ENCODE data around the gene BTF3L4.
"Not testable (repeated sequence)": the region's sequence is repeated elsewhere in the genome, so short reads cannot be mapped to it uniquely, and the experiment has no call there.

The BTF3L4 gene

GRCh38 chr1:52070704-52071103 lies 14.6 kb downstream of the BTF3L4 start:
- Mint-ChIP-seq H3K4me3 (no peak overlapping the region), H3K36me3 (ENCODE audit: low read depth) (peaks cover 49% of the 10 kb centered on the region), H3K9me3 (no peaks in the 10 kb centered on the region), H3K27me3 (no peaks in the 10 kb centered on the region), H3K4me1 (ENCODE audit: low read depth) (peaks cover 10% of the 10 kb centered on the region), H3K27ac (no peak overlapping the region)

- H3K9me3 Mint-ChIP-seq: no peaks in the 10 kb centered on the region
- H3K4me1 Mint-ChIP-seq (ENCODE audit: low read depth): peaks cover 10% of the 10 kb centered on the region
- peaks cover 38% of the 10 kb centered on the region for H3K36me3 Mint-ChIP-seq (ENCODE audit: low read depth)
- no peak overlapping the region for H3K27ac Mint-ChIP-seq
- H3K27me3 Mint-ChIP-seq: no peaks in the 10 kb centered on the region
- no peak overlapping the region for H3K4me3 Mint-ChIP-seq
Observed at GRCh38 chr1:52072291-52072690, 16.2 kb downstream of the BTF3L4 start.

GRCh38 chr1:52077277-52077676 lies 21.2 kb downstream of the BTF3L4 start:
- not testable (repeated sequence) for H3K4me1 Mint-ChIP-seq (ENCODE audit: low read depth); H3K27me3 Mint-ChIP-seq; H3K27ac Mint-ChIP-seq; H3K4me3 Mint-ChIP-seq; H3K9me3 Mint-ChIP-seq
- peaks cover 17% of the 10 kb centered on the region for H3K36me3 Mint-ChIP-seq (ENCODE audit: low read depth)

- H3K27ac Mint-ChIP-seq: no peak overlapping the region
- H3K9me3 Mint-ChIP-seq: no peaks in the 10 kb centered on the region
- no peak overlapping the region for H3K4me3 Mint-ChIP-seq
- H3K27me3 Mint-ChIP-seq: no peaks in the 10 kb centered on the region
- peaks cover 6% of the 10 kb centered on the region for H3K4me1 Mint-ChIP-seq (ENCODE audit: low read depth)
- H3K36me3 Mint-ChIP-seq (ENCODE audit: low read depth): peaks cover 13% of the 10 kb centered on the region
Observed at GRCh38 chr1:52080014-52080415, 23.9 kb downstream of the BTF3L4 start.

DNA sequence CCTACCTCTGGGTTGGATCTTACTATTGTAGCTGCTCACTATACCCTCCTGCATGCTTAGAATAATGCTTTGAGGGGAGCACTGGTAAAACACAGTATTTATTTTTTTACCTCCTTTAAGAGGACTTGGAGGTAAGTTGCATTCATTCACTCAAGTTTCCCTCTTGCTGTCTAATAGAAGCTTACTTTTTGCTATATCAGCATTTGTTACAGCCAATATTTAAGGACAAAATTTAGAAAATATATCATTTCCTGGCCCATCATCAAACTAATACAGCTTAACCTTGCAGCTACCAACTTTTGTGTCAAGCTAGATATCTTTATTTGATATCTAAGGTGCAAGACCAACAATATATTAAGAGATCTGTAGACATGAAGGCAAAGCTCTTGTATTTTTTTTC lies 31.8 kb downstream of the BTF3L4 start:
- H3K9me3 Mint-ChIP-seq; H3K4me1 Mint-ChIP-seq (ENCODE audit: low read depth); H3K27me3 Mint-ChIP-seq; H3K27ac Mint-ChIP-seq; H3K4me3 Mint-ChIP-seq: not testable (repeated sequence)
- H3K36me3 Mint-ChIP-seq (ENCODE audit: low read depth): peaks cover 55% of the 10 kb centered on the region

DNA sequence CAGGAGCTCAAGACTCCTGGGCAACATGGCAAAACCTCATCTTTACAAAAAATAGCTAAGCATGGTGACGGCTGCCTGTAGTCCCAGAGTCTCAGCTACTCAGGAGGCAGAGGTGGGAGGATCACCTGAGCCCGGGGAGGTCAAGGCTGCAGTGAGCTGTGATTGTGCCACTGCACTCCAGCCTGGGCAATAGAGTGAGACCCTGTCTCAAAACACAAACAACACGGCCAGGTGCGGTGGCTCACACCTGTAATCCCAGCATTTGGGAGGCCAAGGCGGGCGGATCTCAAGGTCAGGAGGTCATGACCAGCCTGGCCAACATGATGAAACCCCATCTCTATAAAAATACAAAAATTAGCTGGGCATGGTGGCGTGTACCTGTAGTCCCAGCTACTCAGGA lies 38.2 kb downstream of the BTF3L4 start:
- not testable (repeated sequence) for H3K4me1 Mint-ChIP-seq (ENCODE audit: low read depth); H3K4me3 Mint-ChIP-seq; H3K9me3 Mint-ChIP-seq; H3K27ac Mint-ChIP-seq; H3K27me3 Mint-ChIP-seq
- peaks cover 22% of the 10 kb centered on the region for H3K36me3 Mint-ChIP-seq (ENCODE audit: low read depth)

DNA sequence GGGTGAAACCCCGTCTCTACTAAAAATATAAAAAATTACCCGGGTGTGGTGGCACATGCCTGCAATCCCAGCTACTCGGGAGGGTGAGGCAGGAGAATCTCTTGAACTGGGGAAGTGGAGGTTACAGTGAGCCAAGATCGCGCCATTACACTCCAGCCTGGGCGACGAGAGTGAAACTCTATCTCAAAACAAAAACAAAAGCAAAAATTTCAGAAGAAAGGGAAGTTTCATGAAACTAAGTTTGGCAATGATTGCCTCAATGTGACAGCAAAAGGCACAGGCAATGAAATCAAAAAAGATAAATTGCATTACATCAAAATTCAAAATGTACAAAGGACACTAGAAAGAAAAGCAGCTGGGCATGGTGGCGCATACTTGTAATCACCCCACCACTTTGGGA lies 40.1 kb downstream of the BTF3L4 start:
- no peak overlapping the region for H3K4me3 Mint-ChIP-seq
- no peaks in the 10 kb centered on the region for H3K27me3 Mint-ChIP-seq
- H3K4me1 Mint-ChIP-seq (ENCODE audit: low read depth): no peaks in the 10 kb centered on the region
- no peaks in the 10 kb centered on the region for H3K9me3 Mint-ChIP-seq
- H3K36me3 Mint-ChIP-seq (ENCODE audit: low read depth): peaks cover 3% of the 10 kb centered on the region
- H3K27ac Mint-ChIP-seq: no peak overlapping the region

GRCh38 chr1:52098139-52098871 lies 42.2 kb downstream of the BTF3L4 start:
- Mint-ChIP-seq H3K27ac (no peak overlapping the region), H3K4me3 (no peak overlapping the region), H3K9me3 (no peaks in the 10 kb centered on the region), H3K4me1 (ENCODE audit: low read depth) (peaks cover 7% of the 10 kb centered on the region), H3K27me3 (no peaks in the 10 kb centered on the region), H3K36me3 (ENCODE audit: low read depth) (no peaks in the 10 kb centered on the region)

- H3K36me3 Mint-ChIP-seq (ENCODE audit: low read depth): no peaks in the 10 kb centered on the region
- no peaks in the 10 kb centered on the region for H3K27me3 Mint-ChIP-seq
- no peaks in the 10 kb centered on the region for H3K9me3 Mint-ChIP-seq
- no peak overlapping the region for H3K27ac Mint-ChIP-seq
- H3K4me1 Mint-ChIP-seq (ENCODE audit: low read depth): peaks cover 7% of the 10 kb centered on the region
- H3K4me3 Mint-ChIP-seq: no peak overlapping the region
Observed at GRCh38 chr1:52102336-52103013, 46.4 kb downstream of the BTF3L4 start.

- Mint-ChIP-seq H3K36me3 (ENCODE audit: low read depth) (no peaks in the 10 kb centered on the region), H3K27me3 (no peaks in the 10 kb centered on the region), H3K4me1 (ENCODE audit: low read depth) (no peaks in the 10 kb centered on the region), H3K9me3 (no peaks in the 10 kb centered on the region), H3K4me3 (no peak overlapping the region), H3K27ac (no peak overlapping the region)
Observed at GRCh38 chr1:52111492-52111891, 55.4 kb downstream of the BTF3L4 start.

DNA sequence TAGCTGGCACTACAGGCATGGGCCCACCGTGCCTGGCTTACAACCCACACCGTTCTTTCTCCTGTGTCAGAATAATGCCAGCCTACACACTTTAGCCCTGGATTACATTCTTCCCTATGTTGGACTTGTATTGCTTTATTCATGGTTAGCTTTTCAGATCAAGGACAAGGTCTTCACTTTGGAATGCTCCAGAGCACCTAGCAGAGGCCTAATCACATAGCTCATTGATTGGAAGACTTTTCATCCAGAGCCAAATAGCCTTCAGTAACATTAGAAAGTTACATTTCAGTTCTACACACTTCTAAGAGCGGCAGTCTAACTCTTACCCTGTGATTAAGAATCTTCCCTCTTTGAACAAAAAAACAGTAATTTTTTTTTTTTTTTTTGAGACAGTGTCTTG lies 56.4 kb downstream of the BTF3L4 start:
- Mint-ChIP-seq H3K36me3 (ENCODE audit: low read depth) (no peaks in the 10 kb centered on the region), H3K9me3 (no peaks in the 10 kb centered on the region), H3K27ac (no peak overlapping the region), H3K4me1 (ENCODE audit: low read depth) (no peaks in the 10 kb centered on the region), H3K4me3 (no peak overlapping the region), H3K27me3 (no peaks in the 10 kb centered on the region)

DNA sequence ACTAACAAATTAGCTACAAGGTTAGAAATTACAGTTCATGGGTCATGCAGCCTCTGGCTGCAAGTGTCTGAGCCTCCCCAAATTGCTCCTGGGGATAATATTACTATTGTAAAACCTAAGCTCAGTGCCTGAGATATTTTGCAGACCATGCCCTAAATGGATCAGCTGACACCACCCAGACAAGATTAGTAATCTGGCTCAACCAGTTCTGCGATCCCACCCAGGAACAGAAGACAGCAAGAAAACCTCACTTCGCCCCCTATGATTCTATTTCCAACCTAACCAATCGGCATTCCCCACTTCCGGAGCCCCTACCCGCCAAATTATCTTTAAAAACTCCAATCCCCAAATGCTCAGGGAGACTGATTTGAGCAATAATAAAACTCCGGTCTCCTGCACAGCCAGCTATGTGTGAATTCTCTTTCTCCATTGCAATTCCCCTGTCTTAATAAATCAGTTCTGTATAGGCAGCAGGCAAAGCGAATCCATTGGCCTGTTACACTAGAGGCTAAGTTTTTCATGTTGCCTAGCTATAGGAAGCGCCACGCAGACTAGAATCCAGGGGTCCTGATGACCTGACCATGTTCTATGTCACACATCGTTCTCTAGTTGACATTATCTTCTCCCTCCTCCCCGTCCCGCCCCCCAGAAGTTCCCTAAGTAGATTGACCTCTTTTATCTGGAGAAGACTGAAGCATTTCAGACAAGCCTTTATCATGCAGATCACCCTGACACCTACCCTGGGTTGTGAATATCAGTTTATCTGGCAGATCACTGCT lies 63.4 kb downstream of the BTF3L4 start:
- H3K27me3 Mint-ChIP-seq: peaks cover 3% of the 10 kb centered on the region
- no peaks in the 10 kb centered on the region for H3K36me3 Mint-ChIP-seq (ENCODE audit: low read depth)
- no peaks in the 10 kb centered on the region for H3K4me1 Mint-ChIP-seq (ENCODE audit: low read depth)
- no peak overlapping the region for H3K27ac Mint-ChIP-seq
- no peaks in the 10 kb centered on the region for H3K9me3 Mint-ChIP-seq
- H3K4me3 Mint-ChIP-seq: no peak overlapping the region

DNA sequence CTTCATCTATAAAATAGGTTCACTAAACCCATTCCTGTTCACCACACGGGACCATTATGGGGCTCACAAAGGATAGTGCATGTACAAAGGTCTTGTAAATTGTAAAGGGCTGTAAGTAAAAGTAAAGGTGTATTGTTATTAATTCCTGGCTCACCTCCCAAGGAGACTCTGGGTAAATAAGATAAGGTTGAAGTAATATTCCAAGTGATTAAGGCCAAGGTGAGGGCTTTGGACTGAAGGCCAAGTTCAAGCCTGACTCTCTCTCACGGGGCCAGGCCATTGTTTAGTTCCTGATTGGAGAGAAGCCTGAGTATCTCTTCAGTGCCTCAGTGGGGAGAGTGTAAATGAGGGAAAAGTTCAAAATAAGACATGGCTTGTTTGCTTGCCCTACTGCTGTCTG lies 66.3 kb downstream of the BTF3L4 start:
- Mint-ChIP-seq H3K4me3 (no peak overlapping the region), H3K36me3 (ENCODE audit: low read depth) (no peaks in the 10 kb centered on the region), H3K9me3 (no peaks in the 10 kb centered on the region), H3K4me1 (ENCODE audit: low read depth) (peaks cover 9% of the 10 kb centered on the region), H3K27me3 (peaks cover 14% of the 10 kb centered on the region), H3K27ac (no peak overlapping the region)

DNA sequence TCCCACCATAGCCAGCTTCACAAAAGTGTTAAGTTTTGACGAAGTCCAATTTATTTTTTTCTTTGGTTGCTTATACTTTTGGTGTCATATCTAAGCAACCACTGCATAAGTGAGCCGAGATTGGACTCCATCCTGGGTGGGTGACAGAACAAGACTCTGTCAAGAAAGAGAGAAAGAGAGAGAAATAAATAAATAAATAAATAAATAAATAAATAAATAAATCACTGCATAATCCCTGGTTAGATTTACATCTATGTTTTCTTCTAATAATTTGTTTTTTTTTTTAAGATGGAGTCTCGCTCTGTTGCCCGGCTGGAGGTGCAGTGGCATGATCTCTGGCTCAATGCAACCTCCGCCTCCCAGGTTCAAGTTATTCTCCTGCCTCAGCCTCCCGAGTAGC lies 67.5 kb downstream of the BTF3L4 start:
- H3K27ac Mint-ChIP-seq: no peak overlapping the region
- H3K9me3 Mint-ChIP-seq: no peaks in the 10 kb centered on the region
- H3K4me3 Mint-ChIP-seq: no peak overlapping the region
- peaks cover 9% of the 10 kb centered on the region for H3K4me1 Mint-ChIP-seq (ENCODE audit: low read depth)
- H3K27me3 Mint-ChIP-seq: peaks cover 22% of the 10 kb centered on the region
- no peaks in the 10 kb centered on the region for H3K36me3 Mint-ChIP-seq (ENCODE audit: low read depth)

DNA sequence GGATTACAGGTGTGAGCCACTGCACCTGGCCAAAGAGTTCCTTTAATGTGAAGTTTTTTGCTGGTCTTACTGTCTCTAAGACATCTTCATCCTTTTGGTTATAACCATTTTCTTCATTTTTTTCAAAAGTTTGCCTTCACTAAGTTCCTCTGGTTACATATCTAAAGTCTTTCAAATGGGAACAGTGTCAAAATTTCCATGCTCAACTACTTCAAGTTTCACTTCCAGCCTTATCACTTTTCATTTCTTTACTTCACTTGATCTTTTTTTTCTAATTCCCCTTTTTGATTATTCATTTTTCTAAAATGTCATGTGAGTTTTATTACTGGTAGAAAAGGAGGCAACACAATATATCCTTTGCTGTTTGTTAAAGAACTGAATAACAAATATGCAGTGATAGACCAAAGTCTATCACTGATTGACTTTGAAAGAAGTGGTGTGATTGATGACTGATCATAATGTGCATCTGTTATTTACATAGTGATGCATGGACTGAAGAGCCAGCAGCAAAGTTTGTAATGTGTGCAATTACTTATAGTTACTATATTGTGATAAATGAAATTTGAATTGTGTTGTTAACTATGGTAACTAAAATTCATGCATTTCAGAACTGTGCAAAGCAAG lies 69.8 kb downstream of the BTF3L4 start:
- Mint-ChIP-seq H3K4me3 (no peak overlapping the region), H3K27me3 (peaks cover 23% of the 10 kb centered on the region), H3K27ac (no peak overlapping the region), H3K9me3 (no peaks in the 10 kb centered on the region), H3K4me1 (ENCODE audit: low read depth) (peaks cover 9% of the 10 kb centered on the region), H3K36me3 (ENCODE audit: low read depth) (no peaks in the 10 kb centered on the region)
